H1 (cell line): ENCODE results near the gene PELI2. TPM values are rescaled to one million over a fixed set of nuclear protein-coding genes. Genes with fewer than 3 reads are reported as not detected.

Experiments
- BACH1 ChIP-seq: IDR thresholded peaks from 2 replicates; pipeline ENCODE4 v1.6.1; 2012; ENCODE audit warnings: low read length, improper control_type of control experiment
- CHD1 ChIP-seq: IDR thresholded peaks from 2 replicates; pipeline ENCODE4 v1.6.1; 2012; ENCODE audit warnings: low read depth, low read length, improper control_type of control experiment
- CTBP2 ChIP-seq: IDR thresholded peaks from 2 replicates; pipeline ENCODE4 v1.7.0; 2011; ENCODE audit warnings: borderline replicate concordance, mild to moderate bottlenecking, moderate library complexity, mixed read lengths, low read length; ENCODE audit not compliant: insufficient read depth, insufficient read length
- EZH2 ChIP-seq: fragments of 200-600 bp; sonication (generic); IDR thresholded peaks from 2 replicates; pipeline ENCODE4 v1.7.1; 2012; ENCODE audit warnings: low read depth, mild to moderate bottlenecking, moderate library complexity, low read length, inconsistent platforms; ENCODE audit not compliant: severe bottlenecking
- KDM4A ChIP-seq: IDR thresholded peaks from one replicate; pipeline ENCODE4 v1.7.1; 2012; ENCODE audit warnings: low read depth, mild to moderate bottlenecking, moderate library complexity, low read length, inconsistent platforms; ENCODE audit not compliant: severe bottlenecking
- POLR2AphosphoS5 ChIP-seq: IDR thresholded peaks from 2 replicates; pipeline ENCODE4 v1.6.1; 2011; ENCODE audit warnings: low read depth, low read length
- SIN3A ChIP-seq, 2 experiments: IDR thresholded peaks in 1 of 2; conservative IDR thresholded peaks in 1 of 2; 2 replicates each; pipeline ENCODE4 v1.6.1; 2011 to 2012; ENCODE audit warnings: low read length in 2 of 2, improper control_type of control experiment in 1 of 2, low read depth in 1 of 2, mild to moderate bottlenecking in 1 of 2
- SP2 ChIP-seq: IDR thresholded peaks from 2 replicates; pipeline ENCODE4 v1.6.1; 2012; ENCODE audit warnings: mild to moderate bottlenecking, low read length, inconsistent platforms
- SP4 ChIP-seq: IDR thresholded peaks from 2 replicates; pipeline ENCODE4 v1.6.1; 2012; ENCODE audit warnings: low read length, inconsistent platforms
- TCF12 ChIP-seq: IDR thresholded peaks from 2 replicates; pipeline ENCODE4 v1.6.1; 2011; ENCODE audit warnings: low read depth, mild to moderate bottlenecking, low read length
- TEAD4 ChIP-seq: IDR thresholded peaks from 2 replicates; pipeline ENCODE4 v1.6.1; 2012; ENCODE audit warnings: low read depth, low read length, inconsistent platforms, mixed read lengths
- ZNF274 ChIP-seq: IDR thresholded peaks from 2 replicates; pipeline ENCODE4 v1.7.0; 2012; ENCODE audit warnings: low read length, borderline replicate concordance; ENCODE audit errors: extremely low read depth
- polyA plus RNA-seq, 7 experiments: library from polyadenylated mRNA; depleted of rRNA in 3 of 7; stranded (reverse) in 5 of 7; unstranded in 2 of 7; fragments of >200 nt in 5 of 7; fragments of 200-250 nt in 2 of 7; gene quantifications; 1 replicate in 5 of 7; 2 replicates in 1 of 7; 4 replicates in 1 of 7; pipeline versions ENCODE4 v1.2.1 to v1.2.3, GENCODE V29; 2011 to 2013; ENCODE audit warnings: missing spikeins in 2 of 7, mixed read lengths in 2 of 7
- total RNA-seq: library from RNA; stranded (reverse); fragmentation: NEBNext Ultra II Directional; extraction: Animal tissue kit (Norgen Biotek cat#: 25700); gene quantifications from 2 replicates; pipeline ENCODE4 v1.2.1, GENCODE V29; 2021
- TF ChIP-seq, protein P1 (sequence below): fragments of 300-600 bp; sonication (generic); IDR thresholded peaks from 2 replicates; pipeline ENCODE4 v1.7.1; 2012; ENCODE audit warnings: low read length, moderate library complexity, mild to moderate bottlenecking, inconsistent platforms; ENCODE audit not compliant: insufficient replicate concordance

Gene PELI2
- total and polyA plus RNA-seq, 2 of the 8 experiments (the other 6 are each of a cell fraction or from before 2014, with no cell fraction given) = 14.6 to 25.7 TPM

GRCh38 chr14:56292970-56293369 is 174.8 kb downstream of the PELI2 start (continued):
- TF ChIP-seq, protein P1, sequence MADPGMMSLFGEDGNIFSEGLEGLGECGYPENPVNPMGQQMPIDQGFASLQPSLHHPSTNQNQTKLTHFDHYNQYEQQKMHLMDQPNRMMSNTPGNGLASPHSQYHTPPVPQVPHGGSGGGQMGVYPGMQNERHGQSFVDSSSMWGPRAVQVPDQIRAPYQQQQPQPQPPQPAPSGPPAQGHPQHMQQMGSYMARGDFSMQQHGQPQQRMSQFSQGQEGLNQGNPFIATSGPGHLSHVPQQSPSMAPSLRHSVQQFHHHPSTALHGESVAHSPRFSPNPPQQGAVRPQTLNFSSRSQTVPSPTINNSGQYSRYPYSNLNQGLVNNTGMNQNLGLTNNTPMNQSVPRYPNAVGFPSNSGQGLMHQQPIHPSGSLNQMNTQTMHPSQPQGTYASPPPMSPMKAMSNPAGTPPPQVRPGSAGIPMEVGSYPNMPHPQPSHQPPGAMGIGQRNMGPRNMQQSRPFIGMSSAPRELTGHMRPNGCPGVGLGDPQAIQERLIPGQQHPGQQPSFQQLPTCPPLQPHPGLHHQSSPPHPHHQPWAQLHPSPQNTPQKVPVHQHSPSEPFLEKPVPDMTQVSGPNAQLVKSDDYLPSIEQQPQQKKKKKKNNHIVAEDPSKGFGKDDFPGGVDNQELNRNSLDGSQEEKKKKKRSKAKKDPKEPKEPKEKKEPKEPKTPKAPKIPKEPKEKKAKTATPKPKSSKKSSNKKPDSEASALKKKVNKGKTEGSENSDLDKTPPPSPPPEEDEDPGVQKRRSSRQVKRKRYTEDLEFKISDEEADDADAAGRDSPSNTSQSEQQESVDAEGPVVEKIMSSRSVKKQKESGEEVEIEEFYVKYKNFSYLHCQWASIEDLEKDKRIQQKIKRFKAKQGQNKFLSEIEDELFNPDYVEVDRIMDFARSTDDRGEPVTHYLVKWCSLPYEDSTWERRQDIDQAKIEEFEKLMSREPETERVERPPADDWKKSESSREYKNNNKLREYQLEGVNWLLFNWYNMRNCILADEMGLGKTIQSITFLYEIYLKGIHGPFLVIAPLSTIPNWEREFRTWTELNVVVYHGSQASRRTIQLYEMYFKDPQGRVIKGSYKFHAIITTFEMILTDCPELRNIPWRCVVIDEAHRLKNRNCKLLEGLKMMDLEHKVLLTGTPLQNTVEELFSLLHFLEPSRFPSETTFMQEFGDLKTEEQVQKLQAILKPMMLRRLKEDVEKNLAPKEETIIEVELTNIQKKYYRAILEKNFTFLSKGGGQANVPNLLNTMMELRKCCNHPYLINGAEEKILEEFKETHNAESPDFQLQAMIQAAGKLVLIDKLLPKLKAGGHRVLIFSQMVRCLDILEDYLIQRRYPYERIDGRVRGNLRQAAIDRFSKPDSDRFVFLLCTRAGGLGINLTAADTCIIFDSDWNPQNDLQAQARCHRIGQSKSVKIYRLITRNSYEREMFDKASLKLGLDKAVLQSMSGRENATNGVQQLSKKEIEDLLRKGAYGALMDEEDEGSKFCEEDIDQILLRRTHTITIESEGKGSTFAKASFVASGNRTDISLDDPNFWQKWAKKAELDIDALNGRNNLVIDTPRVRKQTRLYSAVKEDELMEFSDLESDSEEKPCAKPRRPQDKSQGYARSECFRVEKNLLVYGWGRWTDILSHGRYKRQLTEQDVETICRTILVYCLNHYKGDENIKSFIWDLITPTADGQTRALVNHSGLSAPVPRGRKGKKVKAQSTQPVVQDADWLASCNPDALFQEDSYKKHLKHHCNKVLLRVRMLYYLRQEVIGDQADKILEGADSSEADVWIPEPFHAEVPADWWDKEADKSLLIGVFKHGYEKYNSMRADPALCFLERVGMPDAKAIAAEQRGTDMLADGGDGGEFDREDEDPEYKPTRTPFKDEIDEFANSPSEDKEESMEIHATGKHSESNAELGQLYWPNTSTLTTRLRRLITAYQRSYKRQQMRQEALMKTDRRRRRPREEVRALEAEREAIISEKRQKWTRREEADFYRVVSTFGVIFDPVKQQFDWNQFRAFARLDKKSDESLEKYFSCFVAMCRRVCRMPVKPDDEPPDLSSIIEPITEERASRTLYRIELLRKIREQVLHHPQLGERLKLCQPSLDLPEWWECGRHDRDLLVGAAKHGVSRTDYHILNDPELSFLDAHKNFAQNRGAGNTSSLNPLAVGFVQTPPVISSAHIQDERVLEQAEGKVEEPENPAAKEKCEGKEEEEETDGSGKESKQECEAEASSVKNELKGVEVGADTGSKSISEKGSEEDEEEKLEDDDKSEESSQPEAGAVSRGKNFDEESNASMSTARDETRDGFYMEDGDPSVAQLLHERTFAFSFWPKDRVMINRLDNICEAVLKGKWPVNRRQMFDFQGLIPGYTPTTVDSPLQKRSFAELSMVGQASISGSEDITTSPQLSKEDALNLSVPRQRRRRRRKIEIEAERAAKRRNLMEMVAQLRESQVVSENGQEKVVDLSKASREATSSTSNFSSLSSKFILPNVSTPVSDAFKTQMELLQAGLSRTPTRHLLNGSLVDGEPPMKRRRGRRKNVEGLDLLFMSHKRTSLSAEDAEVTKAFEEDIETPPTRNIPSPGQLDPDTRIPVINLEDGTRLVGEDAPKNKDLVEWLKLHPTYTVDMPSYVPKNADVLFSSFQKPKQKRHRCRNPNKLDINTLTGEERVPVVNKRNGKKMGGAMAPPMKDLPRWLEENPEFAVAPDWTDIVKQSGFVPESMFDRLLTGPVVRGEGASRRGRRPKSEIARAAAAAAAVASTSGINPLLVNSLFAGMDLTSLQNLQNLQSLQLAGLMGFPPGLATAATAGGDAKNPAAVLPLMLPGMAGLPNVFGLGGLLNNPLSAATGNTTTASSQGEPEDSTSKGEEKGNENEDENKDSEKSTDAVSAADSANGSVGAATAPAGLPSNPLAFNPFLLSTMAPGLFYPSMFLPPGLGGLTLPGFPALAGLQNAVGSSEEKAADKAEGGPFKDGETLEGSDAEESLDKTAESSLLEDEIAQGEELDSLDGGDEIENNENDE = no peak
- TF ChIP-seq SP2 (no peak), SP4 (no peak), TCF12 (no peak), BACH1 (no peak), KDM4A (no peak), CHD1 (no peak), CTBP2 (no peak), ZNF274 (no peak), POLR2AphosphoS5 (no peak), EZH2 (no peak), TEAD4 (no peak), SIN3A (conservative IDR thresholded peaks at IDR 0.05 in 1 of 2, IDR thresholded peaks at IDR 0.05 in 1 of 2; ENCODE audit: low read depth in 1 of 2, low read length in 2 of 2) (no peak)
